ENCODE data around the gene DNAH9.

Gene DNAH9

DNA sequence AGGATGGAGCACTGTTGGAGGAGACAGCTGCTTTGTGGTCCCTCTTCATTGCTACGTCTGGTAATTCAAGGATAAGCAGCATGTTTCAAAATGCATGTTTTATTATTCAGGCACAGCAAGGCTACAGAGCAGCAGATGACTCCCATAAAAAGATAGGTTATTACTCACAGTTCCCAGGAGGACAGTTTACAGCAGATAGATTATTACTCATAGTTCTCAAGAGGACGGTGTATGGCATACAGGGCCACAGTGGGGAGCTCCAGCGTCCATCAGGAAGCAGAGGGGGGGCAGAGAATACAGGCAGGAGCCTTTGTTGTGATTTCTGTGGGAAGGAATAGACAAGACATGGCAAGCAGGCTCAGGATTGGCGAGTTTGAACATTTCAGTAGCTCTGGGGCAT lies 72.9 kb downstream of the DNAH9 start:
- Histone ChIP-seq H3K4me3 (ENCODE audit: insufficient read length, low read depth) (no peak overlapping the region), H3K36me3 (ENCODE audit: insufficient read depth, insufficient read length, low read length) (no peaks in the 10 kb centered on the region), H3K4me1 (ENCODE audit: insufficient read depth, insufficient read length) (peaks cover 5% of the 10 kb centered on the region), H3K9ac (ENCODE audit: insufficient read length, low read depth) (no peak overlapping the region), H3K27me3 (ENCODE audit: insufficient read depth, insufficient read length) (no peaks in the 10 kb centered on the region), H3K9me3 (ENCODE audit: insufficient read depth, low read length) (peaks cover 12% of the 10 kb centered on the region; the same call in 1 of the 2 replicates)
- TF ChIP-seq YY1 (IDR thresholded peaks at IDR 0.05; ENCODE audit: insufficient read depth, insufficient read length), result no peak
- TF ChIP-seq ZNF274 (IDR thresholded peaks at IDR 0.05; ENCODE audit: low read depth, low read length), result no peak
- no peak for TF ChIP-seq SUZ12 (IDR thresholded peaks at IDR 0.05; ENCODE audit: extremely low read depth, insufficient read depth, insufficient read length)
- no peak for DNase-seq (ENCODE audit: low read depth, low spot score)

DNA sequence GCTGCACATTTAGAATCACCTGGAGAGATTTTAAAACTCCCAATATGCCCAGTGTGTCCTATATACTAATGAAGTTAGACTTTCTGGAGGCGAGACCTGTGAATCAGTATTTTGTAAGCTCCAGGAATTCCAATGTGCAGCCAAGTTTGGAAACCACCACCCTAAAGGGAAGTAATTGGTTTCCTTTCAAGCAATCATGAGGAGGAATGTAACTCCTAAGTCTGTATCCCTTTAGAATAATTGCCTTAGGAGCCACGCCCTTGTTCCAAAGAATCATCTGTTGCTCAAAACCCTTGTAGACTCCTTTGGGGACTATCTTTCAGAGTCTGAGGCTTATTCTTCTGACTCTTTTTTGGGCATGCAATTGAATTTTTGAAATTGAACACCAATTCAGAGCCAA lies 84.4 kb downstream of the DNAH9 start:
- H3K27me3 ChIP-seq (ENCODE audit: insufficient read depth, insufficient read length), result no peaks in the 10 kb centered on the region
- no peak overlapping the region for H3K9ac ChIP-seq (ENCODE audit: insufficient read length, low read depth)
- H3K4me1 ChIP-seq (ENCODE audit: insufficient read depth, insufficient read length), result no peaks in the 10 kb centered on the region
- no peak for DNase-seq (ENCODE audit: low read depth, low spot score)
- H3K9me3 ChIP-seq (ENCODE audit: insufficient read depth, low read length), result no peaks in the 10 kb centered on the region
- H3K36me3 ChIP-seq (ENCODE audit: insufficient read depth, insufficient read length, low read length), result no peaks in the 10 kb centered on the region
- no peak overlapping the region for H3K4me3 ChIP-seq (ENCODE audit: insufficient read length, low read depth)
- no peak for TF ChIP-seq SUZ12 (IDR thresholded peaks at IDR 0.05; ENCODE audit: extremely low read depth, insufficient read depth, insufficient read length)
- TF ChIP-seq ZNF274 (IDR thresholded peaks at IDR 0.05; ENCODE audit: low read depth, low read length), result no peak
- no peak for TF ChIP-seq YY1 (IDR thresholded peaks at IDR 0.05; ENCODE audit: insufficient read depth, insufficient read length)

DNA sequence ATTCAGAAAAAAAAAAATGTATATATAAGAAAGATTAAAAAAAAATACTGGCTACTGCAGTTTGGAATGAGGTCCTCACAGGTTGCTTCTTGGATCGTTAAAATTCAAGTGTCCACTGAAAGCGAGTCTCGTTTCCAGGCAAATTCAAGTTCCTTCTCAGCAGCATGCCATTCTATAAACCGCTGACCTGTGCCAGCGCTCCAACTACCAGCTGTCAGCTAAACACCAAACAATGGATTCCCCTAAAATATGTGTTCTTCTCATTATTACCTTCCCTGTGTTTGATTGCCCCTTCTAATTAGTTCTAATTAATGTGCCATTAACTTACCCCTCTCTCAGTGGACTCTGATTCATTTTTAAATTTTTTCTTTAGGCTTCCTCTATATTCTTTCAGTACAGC lies 92.4 kb downstream of the DNAH9 start:
- no peak for TF ChIP-seq SUZ12 (IDR thresholded peaks at IDR 0.05; ENCODE audit: extremely low read depth, insufficient read depth, insufficient read length)
- TF ChIP-seq YY1 (IDR thresholded peaks at IDR 0.05; ENCODE audit: insufficient read depth, insufficient read length), result no peak
- no peak for TF ChIP-seq ZNF274 (IDR thresholded peaks at IDR 0.05; ENCODE audit: low read depth, low read length)
- no peaks in the 10 kb centered on the region for H3K27me3 ChIP-seq (ENCODE audit: insufficient read depth, insufficient read length)
- DNase-seq (ENCODE audit: low read depth, low spot score), result no peak

DNA sequence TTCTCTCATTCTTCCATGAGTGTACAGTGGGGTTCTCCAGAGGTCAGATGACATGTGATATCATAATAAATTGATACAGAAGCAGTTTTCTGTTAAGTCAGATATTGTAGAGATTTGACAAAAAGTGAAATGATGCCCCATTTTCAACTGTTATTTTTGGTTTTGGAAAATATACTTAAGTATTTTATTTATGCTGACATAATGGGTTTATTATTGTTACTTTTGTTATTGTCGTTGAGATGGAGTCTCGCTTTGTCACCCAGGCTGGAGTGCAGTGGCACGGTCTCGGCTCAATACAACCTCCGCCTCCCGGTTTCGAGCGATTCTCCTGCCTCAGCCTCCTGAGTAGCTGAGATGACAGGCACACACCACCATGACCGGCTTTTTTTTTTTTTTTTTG lies 94.4 kb downstream of the DNAH9 start:
- Histone ChIP-seq H3K9me3 (ENCODE audit: insufficient read depth, low read length) (no peaks in the 10 kb centered on the region), H3K9ac (ENCODE audit: insufficient read length, low read depth) (no peak overlapping the region), H3K36me3 (ENCODE audit: insufficient read depth, insufficient read length, low read length) (no peaks in the 10 kb centered on the region), H3K4me1 (ENCODE audit: insufficient read depth, insufficient read length) (no peaks in the 10 kb centered on the region), H3K27me3 (ENCODE audit: insufficient read depth, insufficient read length) (no peaks in the 10 kb centered on the region), H3K4me3 (ENCODE audit: insufficient read length, low read depth) (no peak overlapping the region)
- no peak for DNase-seq (ENCODE audit: low read depth, low spot score)
- TF ChIP-seq YY1 (IDR thresholded peaks at IDR 0.05; ENCODE audit: insufficient read depth, insufficient read length) (no peak), ZNF274 (IDR thresholded peaks at IDR 0.05; ENCODE audit: low read depth, low read length) (no peak), SUZ12 (IDR thresholded peaks at IDR 0.05; ENCODE audit: extremely low read depth, insufficient read depth, insufficient read length) (no peak)

More for the DNA sequence above, 92.4 kb downstream of the DNAH9 start:
- H3K9me3 ChIP-seq (ENCODE audit: insufficient read depth, low read length), result no peaks in the 10 kb centered on the region
- no peaks in the 10 kb centered on the region for H3K36me3 ChIP-seq (ENCODE audit: insufficient read depth, insufficient read length, low read length)
- H3K4me1 ChIP-seq (ENCODE audit: insufficient read depth, insufficient read length), result no peaks in the 10 kb centered on the region
- no peak overlapping the region for H3K4me3 ChIP-seq (ENCODE audit: insufficient read length, low read depth)
- no peak overlapping the region for H3K9ac ChIP-seq (ENCODE audit: insufficient read length, low read depth)

DNA sequence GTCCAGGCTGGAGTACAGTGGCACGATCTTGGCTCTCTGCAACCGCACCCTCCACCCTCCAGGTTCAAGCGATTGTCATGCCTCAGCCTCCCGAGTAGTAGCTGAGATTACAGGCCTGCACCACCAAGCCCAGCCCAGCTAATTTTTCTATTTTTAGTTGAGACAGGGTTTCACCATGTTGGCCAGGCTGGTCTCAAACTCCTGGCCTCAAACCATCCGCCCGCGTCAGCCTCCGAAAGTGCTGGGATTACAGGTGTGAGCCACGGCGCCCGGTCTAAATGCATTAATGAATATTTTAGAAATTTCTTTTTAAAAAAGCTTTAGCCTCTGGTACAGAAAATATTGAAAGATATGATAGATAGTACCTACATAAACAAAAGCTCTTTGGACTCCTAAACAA lies 95.0 kb downstream of the DNAH9 start:
- no peak overlapping the region for H3K4me3 ChIP-seq (ENCODE audit: insufficient read length, low read depth)
- no peaks in the 10 kb centered on the region for H3K27me3 ChIP-seq (ENCODE audit: insufficient read depth, insufficient read length)
- no peak for DNase-seq (ENCODE audit: low read depth, low spot score)
- TF ChIP-seq YY1 (IDR thresholded peaks at IDR 0.05; ENCODE audit: insufficient read depth, insufficient read length) (no peak), SUZ12 (IDR thresholded peaks at IDR 0.05; ENCODE audit: extremely low read depth, insufficient read depth, insufficient read length) (no peak), ZNF274 (IDR thresholded peaks at IDR 0.05; ENCODE audit: low read depth, low read length) (no peak)
- H3K9me3 ChIP-seq (ENCODE audit: insufficient read depth, low read length), result no peaks in the 10 kb centered on the region
- no peaks in the 10 kb centered on the region for H3K4me1 ChIP-seq (ENCODE audit: insufficient read depth, insufficient read length)
- no peak overlapping the region for H3K9ac ChIP-seq (ENCODE audit: insufficient read length, low read depth)
- H3K36me3 ChIP-seq (ENCODE audit: insufficient read depth, insufficient read length, low read length), result no peaks in the 10 kb centered on the region

DNA sequence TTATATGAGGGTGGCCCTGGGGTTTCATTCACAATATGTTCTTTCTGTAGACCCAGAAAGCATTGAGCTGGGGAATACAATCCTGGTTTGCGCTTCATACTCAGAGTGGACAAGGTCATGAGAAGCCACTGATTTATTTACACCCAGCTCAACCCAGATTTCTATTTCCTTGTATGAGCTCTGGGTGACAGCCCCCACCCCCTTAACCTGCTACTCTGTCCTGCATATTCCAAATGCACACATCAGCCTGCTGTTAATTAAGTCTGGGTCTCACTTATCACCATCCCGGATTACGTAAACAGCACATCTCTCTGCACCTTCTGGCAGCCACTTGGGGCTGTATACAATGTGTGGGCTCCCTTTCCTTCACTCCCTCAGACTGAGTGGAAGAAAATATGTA lies 102.4 kb downstream of the DNAH9 start:
- H3K4me3 ChIP-seq (ENCODE audit: insufficient read length, low read depth), result no peak overlapping the region
- H3K27me3 ChIP-seq (ENCODE audit: insufficient read depth, insufficient read length), result no peaks in the 10 kb centered on the region
- DNase-seq (ENCODE audit: low read depth, low spot score), result no peak
- no peaks in the 10 kb centered on the region for H3K36me3 ChIP-seq (ENCODE audit: insufficient read depth, insufficient read length, low read length)
- TF ChIP-seq ZNF274 (IDR thresholded peaks at IDR 0.05; ENCODE audit: low read depth, low read length), result no peak
- TF ChIP-seq SUZ12 (IDR thresholded peaks at IDR 0.05; ENCODE audit: extremely low read depth, insufficient read depth, insufficient read length), result no peak
- no peak for TF ChIP-seq YY1 (IDR thresholded peaks at IDR 0.05; ENCODE audit: insufficient read depth, insufficient read length)
- no peaks in the 10 kb centered on the region for H3K4me1 ChIP-seq (ENCODE audit: insufficient read depth, insufficient read length)
- H3K9me3 ChIP-seq (ENCODE audit: insufficient read depth, low read length), result no peaks in the 10 kb centered on the region
- no peak overlapping the region for H3K9ac ChIP-seq (ENCODE audit: insufficient read length, low read depth)

DNA sequence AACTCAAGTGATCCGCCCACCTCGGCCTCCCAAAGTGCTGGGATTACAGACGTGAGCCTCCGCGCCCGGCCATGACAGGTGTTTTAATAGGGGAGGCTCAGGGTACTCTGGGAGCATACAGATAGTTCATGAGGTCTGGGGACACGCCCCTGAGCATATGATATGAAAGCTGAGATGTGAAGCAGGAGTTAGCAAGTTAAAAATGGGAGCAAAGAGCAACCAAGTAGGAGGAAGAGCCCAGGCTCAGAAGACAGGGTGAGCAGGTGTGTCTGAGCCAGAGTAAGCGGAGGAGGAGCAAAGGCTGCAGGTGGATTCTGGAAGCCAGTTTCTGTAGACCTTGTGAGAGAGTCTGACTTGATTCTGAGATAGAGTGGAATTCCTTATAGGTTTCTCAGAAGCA lies 103.6 kb downstream of the DNAH9 start:
- H3K9ac ChIP-seq (ENCODE audit: insufficient read length, low read depth), result no peak overlapping the region
- H3K9me3 ChIP-seq (ENCODE audit: insufficient read depth, low read length), result no peaks in the 10 kb centered on the region
- H3K36me3 ChIP-seq (ENCODE audit: insufficient read depth, insufficient read length, low read length), result no peaks in the 10 kb centered on the region
- TF ChIP-seq YY1 (IDR thresholded peaks at IDR 0.05; ENCODE audit: insufficient read depth, insufficient read length), result no peak
- H3K4me1 ChIP-seq (ENCODE audit: insufficient read depth, insufficient read length), result no peaks in the 10 kb centered on the region
- DNase-seq (ENCODE audit: low read depth, low spot score), result no peak
- no peak overlapping the region for H3K4me3 ChIP-seq (ENCODE audit: insufficient read length, low read depth)
- H3K27me3 ChIP-seq (ENCODE audit: insufficient read depth, insufficient read length), result no peaks in the 10 kb centered on the region

DNA sequence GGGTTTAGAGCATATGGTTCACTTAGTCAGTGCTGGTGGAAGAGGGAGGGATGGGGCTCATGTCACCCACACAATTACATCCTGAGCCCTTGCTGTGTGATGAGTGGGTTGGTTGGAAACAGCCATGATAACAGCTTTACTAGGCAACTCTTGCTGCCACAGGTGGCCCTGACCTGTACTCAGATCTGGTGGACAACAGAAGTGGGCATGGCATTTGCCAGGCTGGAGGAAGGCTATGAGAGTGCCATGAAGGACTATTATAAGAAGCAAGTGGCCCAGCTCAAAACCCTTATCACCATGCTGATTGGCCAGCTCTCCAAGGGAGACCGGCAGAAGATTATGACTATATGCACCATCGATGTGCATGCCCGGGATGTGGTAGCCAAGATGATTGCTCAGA lies 105.8 kb downstream of the DNAH9 start:
- Histone ChIP-seq H3K4me3 (ENCODE audit: insufficient read length, low read depth) (no peak overlapping the region), H3K9ac (ENCODE audit: insufficient read length, low read depth) (no peak overlapping the region), H3K27me3 (ENCODE audit: insufficient read depth, insufficient read length) (no peaks in the 10 kb centered on the region), H3K36me3 (ENCODE audit: insufficient read depth, insufficient read length, low read length) (no peaks in the 10 kb centered on the region), H3K9me3 (ENCODE audit: insufficient read depth, low read length) (no peaks in the 10 kb centered on the region), H3K4me1 (ENCODE audit: insufficient read depth, insufficient read length) (no peaks in the 10 kb centered on the region)
- TF ChIP-seq ZNF274 (IDR thresholded peaks at IDR 0.05; ENCODE audit: low read depth, low read length), result no peak
- TF ChIP-seq YY1 (IDR thresholded peaks at IDR 0.05; ENCODE audit: insufficient read depth, insufficient read length), result no peak
- no peak for TF ChIP-seq SUZ12 (IDR thresholded peaks at IDR 0.05; ENCODE audit: extremely low read depth, insufficient read depth, insufficient read length)
- DNase-seq (ENCODE audit: low read depth, low spot score), result no peak
